Measurements from ENCODE around the gene ABLIM2.

- TF ChIP-seq, protein P1, sequence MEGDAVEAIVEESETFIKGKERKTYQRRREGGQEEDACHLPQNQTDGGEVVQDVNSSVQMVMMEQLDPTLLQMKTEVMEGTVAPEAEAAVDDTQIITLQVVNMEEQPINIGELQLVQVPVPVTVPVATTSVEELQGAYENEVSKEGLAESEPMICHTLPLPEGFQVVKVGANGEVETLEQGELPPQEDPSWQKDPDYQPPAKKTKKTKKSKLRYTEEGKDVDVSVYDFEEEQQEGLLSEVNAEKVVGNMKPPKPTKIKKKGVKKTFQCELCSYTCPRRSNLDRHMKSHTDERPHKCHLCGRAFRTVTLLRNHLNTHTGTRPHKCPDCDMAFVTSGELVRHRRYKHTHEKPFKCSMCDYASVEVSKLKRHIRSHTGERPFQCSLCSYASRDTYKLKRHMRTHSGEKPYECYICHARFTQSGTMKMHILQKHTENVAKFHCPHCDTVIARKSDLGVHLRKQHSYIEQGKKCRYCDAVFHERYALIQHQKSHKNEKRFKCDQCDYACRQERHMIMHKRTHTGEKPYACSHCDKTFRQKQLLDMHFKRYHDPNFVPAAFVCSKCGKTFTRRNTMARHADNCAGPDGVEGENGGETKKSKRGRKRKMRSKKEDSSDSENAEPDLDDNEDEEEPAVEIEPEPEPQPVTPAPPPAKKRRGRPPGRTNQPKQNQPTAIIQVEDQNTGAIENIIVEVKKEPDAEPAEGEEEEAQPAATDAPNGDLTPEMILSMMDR (conservative IDR thresholded peaks at IDR 0.05 in 1 of 2, IDR thresholded peaks at IDR 0.05 in 1 of 2; ENCODE audit: extremely low read depth in 1 of 2, insufficient read depth in 1 of 2, low read depth in 1 of 2, low read length in 2 of 2): no peak
- TF ChIP-seq EZH2 (IDR thresholded peaks at IDR 0.05; ENCODE audit: borderline replicate concordance, low read length): no peak
These were observed 61.5 kb downstream of the ABLIM2 start for GRCh38 chr4:8097141-8097541.

Data from mammary epithelial cell (primary cell).